PC-9 (cell line): ENCODE measurements around the gene MISP3. TPM values are rescaled to one million over a fixed set of nuclear protein-coding genes. Genes with fewer than 3 reads are reported as not detected.
A peak's percentile ranks its signal among the peaks of the same experiment; 100 is the strongest.

Source experiments
- BruUV-seq: library from RNA; stranded (reverse); fragments of 400-500 nt; replicated peaks from 2 replicates; lab custom pipeline; 2021; lab: Mats Ljungman, UMichigan
- CTCF ChIA-PET: fragments of 300-600 bp; sonication (Branson Sonifier 250); formaldehyde crosslinking; loops from one replicate; lab custom pipeline; 2022; ENCODE audit warnings: antibody characterized with exemption; lab: Charles Lee
- POLR2A ChIA-PET: fragments of 300-600 bp; sonication (Branson Sonifier 250); formaldehyde crosslinking; loops from one replicate; lab custom pipeline; 2022; ENCODE audit warnings: antibody characterized with exemption; ENCODE audit not compliant: unreplicated experiment; lab: Charles Lee
- DNase-seq, 2 experiments: peaks; one replicate each; pipeline versions ENCODE4 v3.0.0 to v3.0.0-alpha.2; 2015 to 2022; ENCODE audit warnings: mixed read lengths in 1 of 2
- H2AFZ ChIP-seq: fragments of 200-600 bp; sonication (generic); 2 replicates; pipeline ENCODE4 v1.8.1; 2017; ENCODE audit warnings: antibody characterized with exemption
- H3F3A ChIP-seq: fragments of 200-600 bp; sonication (generic); 2 replicates; pipeline ENCODE4 v1.8.1; 2017; ENCODE audit warnings: antibody characterized with exemption, mild to moderate bottlenecking, low read depth; ENCODE audit not compliant: insufficient read depth
- H3K27ac ChIP-seq: fragments of 200-600 bp; sonication (generic); 2 replicates; pipeline ENCODE4 v1.6.1; 2016; ENCODE audit warnings: mixed run types
- H3K27me3 ChIP-seq: fragments of 200-600 bp; sonication (generic); 2 replicates; pipeline ENCODE4 v1.6.1; 2016; ENCODE audit warnings: low read depth, mixed run types; ENCODE audit not compliant: insufficient read depth
- H3K36me3 ChIP-seq: fragments of 200-600 bp; sonication (generic); 2 replicates; pipeline ENCODE4 v1.6.1; 2016; ENCODE audit warnings: low read depth, mixed run types
- H3K4me1 ChIP-seq: fragments of 200-600 bp; sonication (generic); replicated peaks from 2 replicates; pipeline ENCODE4 v1.6.1; 2016; ENCODE audit warnings: mixed run types; ENCODE audit not compliant: insufficient read depth
- H3K4me2 ChIP-seq: fragments of 200-600 bp; sonication (generic); 2 replicates; pipeline ENCODE4 v1.6.1; 2017; ENCODE audit warnings: mixed run types
- H3K4me3 ChIP-seq: fragments of 200-600 bp; sonication (generic); 2 replicates; pipeline ENCODE4 v1.6.1; 2016; ENCODE audit warnings: mixed run types
- H3K79me2 ChIP-seq: fragments of 200-600 bp; sonication (generic); 2 replicates; pipeline ENCODE4 v1.6.1; 2017; ENCODE audit warnings: low read depth, mixed run types
- H3K9me2 ChIP-seq: fragments of 200-600 bp; sonication (generic); 2 replicates; pipeline ENCODE4 v1.8.1; 2017; ENCODE audit warnings: mild to moderate bottlenecking; ENCODE audit not compliant: insufficient read depth
- H3K9me3 ChIP-seq: fragments of 200-600 bp; sonication (generic); 2 replicates; pipeline ENCODE4 v1.8.1; 2016; ENCODE audit warnings: low read depth; ENCODE audit not compliant: insufficient read depth
- H4K20me1 ChIP-seq: fragments of 200-600 bp; sonication (generic); 2 replicates; pipeline ENCODE4 v1.8.1; 2017; ENCODE audit not compliant: insufficient read depth
- EZH2 ChIP-seq: fragments of 200-600 bp; sonication (generic); IDR thresholded peaks from 2 replicates; pipeline ENCODE4 v1.8.0; 2017; ENCODE audit warnings: antibody characterized with exemption, low read depth
- intact Hi-C: fragments of 100-400 bp; cut with micrococcal nuclease; formaldehyde crosslinking; loops from one replicate; pipeline ENCODE4 v1.10.0; 2022; ENCODE audit not compliant: unreplicated experiment
- total RNA-seq: library from RNA; stranded (reverse); gene quantifications from 2 replicates; pipeline ENCODE4 v1.2.3, GENCODE V29; 2021
- TF ChIP-seq, protein P1 (sequence below): fragments of 200-600 bp; sonication (generic); conservative IDR thresholded peaks from 2 replicates; pipeline ENCODE4 v1.6.1; 2017; ENCODE audit warnings: mixed run types, antibody characterized with exemption, mild to moderate bottlenecking, moderate library complexity

The MISP3 gene
- total RNA-seq, 1 experiment from 2014 or later = 6.7 TPM

DNA sequence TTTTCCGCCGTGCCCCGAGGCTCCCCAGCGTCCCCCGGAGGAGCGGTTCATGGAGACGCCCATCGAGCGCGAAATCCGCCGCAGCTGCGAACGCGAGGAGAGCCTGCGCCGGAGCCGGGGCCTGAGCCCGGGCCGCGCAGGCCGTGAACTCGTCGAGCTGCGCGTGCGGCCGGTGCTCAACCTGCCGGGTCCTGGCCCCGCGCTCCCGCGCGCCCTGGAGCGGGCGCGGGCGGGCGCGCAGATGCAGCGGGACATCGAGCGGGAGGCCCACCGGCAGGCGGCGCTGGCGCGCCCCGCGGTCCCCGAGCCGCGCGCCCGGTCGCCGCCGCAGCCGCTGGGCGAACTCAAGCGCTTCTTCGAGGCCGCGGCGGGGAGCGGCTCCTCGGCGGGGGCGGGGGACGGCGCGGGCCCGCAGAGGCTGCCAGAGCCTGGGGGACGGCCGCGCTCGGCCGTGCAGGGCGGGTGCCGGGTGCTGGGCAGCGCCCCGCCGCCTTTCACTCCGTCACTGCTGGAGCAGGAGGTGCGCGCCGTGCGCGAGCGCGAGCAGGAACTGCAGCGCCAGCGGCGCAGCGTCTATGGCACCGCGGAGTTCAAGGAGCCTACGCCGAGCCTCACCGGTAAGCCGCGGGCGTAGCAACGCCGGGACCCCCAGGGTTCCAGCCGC lies 807 bp downstream of the MISP3 start:
- Histone ChIP-seq H3K36me3 (no peaks in the 10 kb centered on the region), H3K4me2 (peak overlapping the region; percentile 100), H3F3A (peaks cover 29% of the 10 kb centered on the region), H4K20me1 (no peaks in the 10 kb centered on the region), H2AFZ (peak overlapping the region; percentile 90), H3K4me3 (peak overlapping the region; percentile 72), H3K27ac (no peak overlapping the region), H3K9me2 (no peaks in the 10 kb centered on the region), H3K4me1 (0 out of 2 replicates have a peak, but pooled peaks cover 10% of the 10 kb centered on the region), H3K9me3 (no peaks in the 10 kb centered on the region), H3K79me2 (no peaks in the 10 kb centered on the region), H3K27me3 (no peaks in the 10 kb centered on the region)
- POLR2A ChIA-PET = no interaction called here
- peak; percentile 61 to 78 for DNase-seq
- CTCF ChIA-PET = interaction anchor here (0.5 to 1.3 kb wide), 3 partner anchors 180 to 194 kb away, joined by 5 to 6 read pairs (median 5); no protein-coding TSS in a partner anchor
- no TSS peak for BruUV-seq
- intact Hi-C loops = loop anchor here (2.0 to 5.0 kb wide), 3 partner anchors 41 to 476 kb away; partner anchors contain the start of genes IL27RA and RFX1
- TF ChIP-seq EZH2 = no peak
- TF ChIP-seq, protein P1, sequence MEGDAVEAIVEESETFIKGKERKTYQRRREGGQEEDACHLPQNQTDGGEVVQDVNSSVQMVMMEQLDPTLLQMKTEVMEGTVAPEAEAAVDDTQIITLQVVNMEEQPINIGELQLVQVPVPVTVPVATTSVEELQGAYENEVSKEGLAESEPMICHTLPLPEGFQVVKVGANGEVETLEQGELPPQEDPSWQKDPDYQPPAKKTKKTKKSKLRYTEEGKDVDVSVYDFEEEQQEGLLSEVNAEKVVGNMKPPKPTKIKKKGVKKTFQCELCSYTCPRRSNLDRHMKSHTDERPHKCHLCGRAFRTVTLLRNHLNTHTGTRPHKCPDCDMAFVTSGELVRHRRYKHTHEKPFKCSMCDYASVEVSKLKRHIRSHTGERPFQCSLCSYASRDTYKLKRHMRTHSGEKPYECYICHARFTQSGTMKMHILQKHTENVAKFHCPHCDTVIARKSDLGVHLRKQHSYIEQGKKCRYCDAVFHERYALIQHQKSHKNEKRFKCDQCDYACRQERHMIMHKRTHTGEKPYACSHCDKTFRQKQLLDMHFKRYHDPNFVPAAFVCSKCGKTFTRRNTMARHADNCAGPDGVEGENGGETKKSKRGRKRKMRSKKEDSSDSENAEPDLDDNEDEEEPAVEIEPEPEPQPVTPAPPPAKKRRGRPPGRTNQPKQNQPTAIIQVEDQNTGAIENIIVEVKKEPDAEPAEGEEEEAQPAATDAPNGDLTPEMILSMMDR = no peak

DNA sequence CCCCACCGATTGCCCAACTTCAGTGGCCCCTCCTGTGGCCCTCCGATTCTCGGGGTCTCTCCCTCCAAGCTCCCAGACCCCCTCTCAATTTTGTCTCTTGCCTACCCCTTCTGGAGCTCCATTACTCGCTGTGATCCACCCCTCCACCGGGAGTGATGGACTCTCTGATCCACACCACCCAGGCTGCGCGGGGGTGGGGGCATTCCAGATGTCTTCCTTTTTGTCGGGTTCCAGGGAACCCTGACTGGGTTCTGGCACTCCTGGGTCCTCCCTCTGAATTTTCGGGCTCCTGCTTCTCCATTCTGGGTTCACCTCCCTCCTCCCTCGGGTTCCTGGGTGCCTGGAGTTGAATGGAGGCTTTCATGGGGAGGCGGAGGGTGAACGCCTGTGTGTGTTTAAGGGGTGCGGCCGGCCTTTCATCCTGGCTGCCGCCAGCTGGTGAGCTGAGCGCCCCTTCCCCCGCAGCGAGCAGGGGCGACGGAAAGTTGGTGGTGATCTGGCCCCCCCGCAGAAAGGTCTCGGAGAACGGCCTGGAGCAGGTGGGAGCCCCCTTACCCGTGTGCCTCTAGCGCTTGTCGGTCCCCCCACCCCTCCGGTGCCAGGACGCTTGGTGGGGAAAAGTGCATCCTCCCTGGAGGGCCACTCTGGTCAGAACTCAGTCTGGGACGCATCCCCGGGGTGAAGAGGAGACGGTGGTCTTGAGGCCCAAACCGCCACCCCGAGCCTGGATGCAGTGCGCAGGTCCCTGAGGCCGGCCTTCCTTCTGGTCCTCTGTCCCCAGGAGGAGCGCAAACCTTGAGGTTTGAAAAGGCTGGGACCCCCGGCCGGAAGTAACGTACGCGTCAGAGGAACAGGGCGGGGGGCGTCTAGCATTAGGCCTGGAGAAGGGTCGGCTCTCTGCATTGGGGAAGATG lies 1.6 kb downstream of the MISP3 start:
- H3K9me3 ChIP-seq = no peaks in the 10 kb centered on the region
- ChIA-PET POLR2A (interaction anchor here (0.5 kb wide), 1 partner anchor 212 kb away, joined by 8 read pairs; no protein-coding TSS in a partner anchor), CTCF (interaction anchor here (0.9 to 1.3 kb wide), 2 partner anchors 181 to 194 kb away, joined by 5 to 6 read pairs; no protein-coding TSS in a partner anchor)
- H4K20me1 ChIP-seq = no peaks in the 10 kb centered on the region
- no peaks in the 10 kb centered on the region for H3K79me2 ChIP-seq
- peaks cover 29% of the 10 kb centered on the region for H3F3A ChIP-seq
- H3K4me1 ChIP-seq = 0 out of 2 replicates have a peak, but pooled peaks cover 10% of the 10 kb centered on the region
- H2AFZ ChIP-seq = peak overlapping the region; percentile 83
- TSS peak; percentile 53 for BruUV-seq
- intact Hi-C loops = loop anchor here (2.0 to 5.0 kb wide), 3 partner anchors 42 to 477 kb away; partner anchors contain the start of genes IL27RA and RFX1
- H3K4me2 ChIP-seq = peak overlapping the region; percentile 93
- H3K4me3 ChIP-seq = peak overlapping the region; percentile 72
- H3K27ac ChIP-seq = no peak overlapping the region
- TF ChIP-seq, protein P1 = peak; percentile 38; the same call in 1 of the 2 replicates
- TF ChIP-seq EZH2 = no peak
- no peaks in the 10 kb centered on the region for H3K9me2 ChIP-seq
- DNase-seq = peak; percentile 39 to 50
- no peaks in the 10 kb centered on the region for H3K27me3 ChIP-seq
- no peaks in the 10 kb centered on the region for H3K36me3 ChIP-seq

DNA sequence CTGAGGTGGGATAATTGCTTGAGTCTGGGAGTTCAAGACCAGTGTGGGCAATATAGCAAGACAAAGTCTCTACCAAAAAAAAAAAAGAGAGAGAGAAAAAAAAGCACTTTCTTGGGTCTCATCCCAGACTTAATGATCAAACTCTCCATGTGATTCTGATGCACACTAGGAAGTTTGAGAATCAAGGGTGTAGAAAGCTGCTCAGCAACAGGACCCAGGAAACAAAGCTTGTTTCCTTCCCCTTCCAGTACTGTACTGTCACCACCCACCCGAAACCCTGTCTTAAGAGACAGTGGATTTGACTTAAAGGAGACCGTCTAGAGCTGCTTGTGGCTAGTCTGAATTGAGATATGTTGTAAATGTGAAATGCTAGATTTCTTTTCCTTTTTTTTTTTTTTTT lies 5.8 kb downstream of the MISP3 start:
- ChIA-PET CTCF (interaction anchor here (0.6 to 0.7 kb wide), 4 partner anchors 54 to 304 kb away, joined by 4 to 7 read pairs (median 6); partner anchors contain the start of genes ASF1B and C19orf53), POLR2A (interaction anchor here (0.5 to 0.6 kb wide), 2 partner anchors 71 to 155 kb away, joined by 3 to 6 read pairs; no protein-coding TSS in a partner anchor)
- Histone ChIP-seq H3F3A (peaks cover 15% of the 10 kb centered on the region; the same call in 1 of the 2 replicates), H4K20me1 (no peaks in the 10 kb centered on the region), H3K27ac (no peak overlapping the region), H3K9me2 (no peaks in the 10 kb centered on the region), H3K36me3 (no peaks in the 10 kb centered on the region), H3K4me2 (no peak overlapping the region), H3K4me3 (no peak overlapping the region), H3K79me2 (peaks cover 14% of the 10 kb centered on the region), H3K9me3 (no peaks in the 10 kb centered on the region), H3K4me1 (peaks cover 26% of the 10 kb centered on the region), H3K27me3 (no peaks in the 10 kb centered on the region), H2AFZ (no peak overlapping the region)
- no TSS peak for BruUV-seq
- intact Hi-C loops = no loop called here
- no peak for DNase-seq
- TF ChIP-seq EZH2 = no peak
- TF ChIP-seq, protein P1 = no peak
